Ecto neural progenitor cell (in vitro differentiated cells): Measurements from ENCODE around the gene NAA20.
"Not testable (repeated sequence)": the region's sequence is repeated elsewhere in the genome, so short reads cannot be mapped to it uniquely, and the experiment has no call there.

Source experiments
- DNase-seq: peaks from one replicate; pipeline ENCODE4 v3.0.0-alpha.2; 2018; ENCODE audit warnings: low spot score

NAA20 gene

DNA sequence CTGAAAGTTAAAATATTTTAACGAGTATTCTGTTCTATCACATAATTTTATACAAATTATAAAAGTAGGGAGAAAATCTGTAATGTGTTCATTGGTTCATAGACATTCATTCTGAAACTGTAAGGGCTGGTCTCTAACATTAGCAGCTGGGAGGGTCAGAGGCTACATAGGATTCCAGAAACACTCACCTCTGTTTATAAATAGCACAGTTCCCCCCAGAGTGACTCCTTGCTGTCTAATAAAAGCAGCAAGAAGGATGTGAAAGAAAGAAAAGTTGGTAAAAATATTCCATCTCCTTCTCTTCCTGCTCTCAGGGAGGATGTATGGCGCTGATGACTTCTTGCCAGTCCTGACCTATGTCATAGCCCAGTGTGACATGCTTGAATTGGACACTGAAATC lies 25.3 kb upstream of the NAA20 start:
- no peak for DNase-seq

DNA sequence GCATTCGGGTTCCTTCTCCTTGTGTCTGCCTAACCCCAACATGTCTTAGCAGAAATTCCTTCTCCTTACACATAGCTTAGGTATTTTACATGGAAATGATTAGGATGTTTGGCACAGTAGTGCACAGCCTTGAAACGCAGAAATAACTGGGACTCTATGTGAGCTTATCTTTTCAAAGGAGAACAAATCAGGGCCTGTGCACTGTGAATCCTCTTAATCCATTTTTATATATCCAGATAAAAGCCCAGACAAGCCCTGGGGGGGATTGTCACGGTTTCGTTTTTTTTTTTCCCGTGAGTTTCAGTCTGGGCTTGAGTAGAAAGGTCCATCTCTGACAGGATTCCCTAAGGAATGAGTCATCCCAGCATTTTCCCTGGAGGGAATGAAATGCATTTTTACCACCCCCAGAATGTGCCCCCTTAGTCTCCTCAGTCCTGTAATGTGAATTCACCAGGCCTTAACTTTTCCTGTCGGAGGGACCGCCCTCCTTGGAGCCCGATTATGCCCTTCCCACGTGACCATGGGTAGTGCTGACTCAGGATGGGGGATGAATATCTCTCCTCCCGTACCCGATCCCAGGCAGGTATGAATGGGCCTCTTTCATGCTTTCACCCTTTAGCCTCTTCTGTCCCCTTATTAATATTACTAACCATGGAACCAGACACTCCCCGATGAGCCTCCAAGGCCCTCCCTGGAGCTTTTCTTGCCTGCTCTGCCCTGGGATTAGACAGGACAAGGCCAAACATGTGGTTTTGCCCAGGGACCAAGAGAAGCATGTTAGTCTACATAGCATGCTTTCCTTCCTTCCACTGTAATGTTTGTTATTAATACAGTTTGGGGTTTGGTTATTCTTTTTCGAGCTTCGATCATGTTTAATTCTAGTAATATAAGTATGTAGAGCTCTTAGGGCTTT lies 23.9 kb upstream of the NAA20 start:
- no peak for DNase-seq

DNA sequence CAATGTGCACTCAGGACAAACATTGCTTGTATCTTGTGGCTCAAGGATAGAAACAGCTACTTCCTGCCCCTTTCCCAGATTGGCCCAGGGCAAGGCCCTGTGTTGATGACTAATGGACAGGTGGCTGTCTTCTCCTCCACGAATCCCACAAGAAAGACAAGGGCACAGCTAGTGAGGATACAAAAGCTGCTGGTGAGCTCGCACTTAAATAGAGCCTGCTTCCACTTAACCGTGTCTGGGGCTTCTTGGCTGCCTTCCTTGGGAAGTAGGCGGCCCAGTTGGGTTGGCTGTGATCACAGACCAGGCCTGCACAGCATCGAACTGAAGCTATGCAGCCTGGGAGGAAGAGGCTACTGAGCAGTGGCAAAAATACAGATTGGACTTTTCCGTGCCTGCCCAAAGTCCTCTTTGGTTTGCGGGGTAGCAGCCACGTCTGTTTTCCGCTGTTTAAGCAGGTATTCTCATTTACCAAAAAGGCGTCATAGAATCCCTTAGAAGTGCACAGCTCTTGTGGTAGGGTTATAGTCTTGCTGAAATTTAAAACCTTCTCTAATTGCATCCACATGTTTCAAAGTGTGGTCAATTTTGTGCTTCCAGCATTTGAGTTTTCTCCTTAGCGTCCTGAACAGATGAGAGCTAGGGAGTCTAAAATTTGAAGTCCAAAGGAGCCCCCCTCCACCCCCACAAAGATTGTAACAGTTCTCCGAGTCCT lies 23.0 kb upstream of the NAA20 start:
- no peak for DNase-seq

DNA sequence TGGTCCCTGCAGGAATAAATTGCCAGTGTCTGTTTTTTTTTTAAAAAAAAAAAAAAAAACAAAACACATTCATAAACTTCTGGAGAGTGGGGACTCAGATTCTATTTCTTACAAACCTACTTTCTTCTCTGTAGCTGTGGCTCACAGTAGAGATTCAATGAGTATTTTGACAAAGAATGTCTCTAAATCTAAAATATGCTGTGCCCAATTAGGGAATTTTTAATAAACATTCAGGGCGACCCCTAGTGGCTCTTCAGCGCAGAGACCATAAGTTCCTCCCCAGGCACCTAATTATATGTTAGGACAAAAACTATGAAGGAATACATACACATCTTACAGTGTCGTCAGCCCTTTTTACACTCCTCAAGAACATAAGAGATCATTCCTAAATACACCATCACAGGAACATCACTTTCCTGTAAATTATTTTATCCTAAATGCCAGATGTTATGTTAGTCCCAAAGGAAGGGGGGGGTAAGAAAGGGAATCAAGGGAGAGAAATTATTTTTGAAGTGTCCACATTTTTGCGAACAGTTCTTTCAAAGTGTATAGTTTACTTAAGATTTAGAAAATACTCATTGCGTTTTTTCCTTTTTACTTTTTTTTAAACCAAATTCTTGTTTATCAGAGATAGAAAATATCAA lies 21.8 kb upstream of the NAA20 start:
- no peak for DNase-seq

DNA sequence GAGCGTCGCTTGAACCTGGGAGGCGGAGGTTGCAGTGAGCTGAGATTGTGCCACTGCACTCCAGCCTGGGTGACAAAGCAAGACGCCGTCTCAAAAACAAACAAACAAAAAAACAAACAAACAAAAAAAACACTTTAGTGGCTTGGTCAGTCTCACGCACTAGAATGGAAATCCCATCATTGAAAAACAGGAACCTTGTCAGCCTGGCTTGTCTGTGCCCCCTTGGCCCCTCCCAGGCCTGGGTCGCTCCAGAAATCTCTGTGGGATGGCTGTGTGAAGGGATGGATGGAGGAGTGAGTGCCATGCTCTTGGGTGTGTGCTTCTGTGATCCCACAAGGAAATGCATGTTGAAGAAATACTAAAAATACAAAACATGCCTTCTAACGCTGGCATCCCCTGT lies 20.9 kb upstream of the NAA20 start:
- no peak for DNase-seq

DNA sequence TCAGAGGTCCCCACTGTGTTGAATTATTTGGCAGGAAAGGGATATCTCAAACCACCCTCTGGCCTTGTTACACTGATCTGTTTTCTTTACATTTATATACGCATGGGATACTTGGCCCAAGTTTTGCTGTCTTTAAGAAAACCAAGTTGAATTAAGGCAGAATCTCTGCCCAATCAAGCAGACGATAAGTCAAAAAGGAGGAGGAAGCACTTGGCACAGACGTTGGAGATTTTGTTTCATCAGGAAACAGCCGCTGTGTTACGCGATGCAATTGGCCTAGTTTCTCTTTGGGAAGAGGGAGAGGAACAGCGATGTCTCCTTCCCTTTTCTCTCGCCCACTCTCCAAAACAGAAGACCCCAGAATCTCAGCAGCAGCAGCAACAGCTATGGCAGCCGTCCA lies 20.2 kb upstream of the NAA20 start:
- DNase-seq: no peak

DNA sequence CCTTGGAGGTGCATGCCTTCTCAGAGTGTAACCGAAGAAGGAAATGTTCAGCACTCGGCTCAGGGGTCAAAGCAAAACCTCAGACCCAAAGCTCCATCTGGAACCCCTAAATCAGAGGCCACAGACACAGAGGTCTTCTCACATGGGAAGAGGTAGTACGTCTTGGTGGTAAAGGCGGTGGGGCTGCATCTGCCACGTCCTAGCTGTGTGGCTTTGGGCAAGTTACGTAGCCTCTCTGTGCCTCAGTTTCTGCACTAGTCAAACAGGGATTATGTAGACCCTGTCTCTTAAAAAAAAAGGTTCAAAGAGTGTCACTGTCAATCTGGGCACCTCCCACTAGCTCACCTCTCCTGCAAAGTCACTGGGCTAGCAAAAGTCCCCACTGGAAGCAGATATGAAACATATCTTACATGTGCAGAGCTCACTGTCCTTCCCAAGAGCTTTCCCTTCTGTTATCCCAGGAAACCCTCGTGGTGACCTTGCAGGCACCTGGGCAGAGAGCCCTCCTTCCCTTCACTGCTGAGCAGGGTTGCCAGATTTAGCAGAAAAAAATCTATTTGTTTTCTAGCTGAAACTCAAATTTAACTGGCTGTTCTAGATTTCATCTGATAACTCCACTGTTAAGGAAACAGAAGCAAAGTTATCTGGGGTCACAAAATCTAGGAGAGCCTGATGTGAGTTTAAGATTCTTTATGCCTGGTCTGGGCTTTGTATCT lies 18.0 kb upstream of the NAA20 start:
- DNase-seq: no peak

DNA sequence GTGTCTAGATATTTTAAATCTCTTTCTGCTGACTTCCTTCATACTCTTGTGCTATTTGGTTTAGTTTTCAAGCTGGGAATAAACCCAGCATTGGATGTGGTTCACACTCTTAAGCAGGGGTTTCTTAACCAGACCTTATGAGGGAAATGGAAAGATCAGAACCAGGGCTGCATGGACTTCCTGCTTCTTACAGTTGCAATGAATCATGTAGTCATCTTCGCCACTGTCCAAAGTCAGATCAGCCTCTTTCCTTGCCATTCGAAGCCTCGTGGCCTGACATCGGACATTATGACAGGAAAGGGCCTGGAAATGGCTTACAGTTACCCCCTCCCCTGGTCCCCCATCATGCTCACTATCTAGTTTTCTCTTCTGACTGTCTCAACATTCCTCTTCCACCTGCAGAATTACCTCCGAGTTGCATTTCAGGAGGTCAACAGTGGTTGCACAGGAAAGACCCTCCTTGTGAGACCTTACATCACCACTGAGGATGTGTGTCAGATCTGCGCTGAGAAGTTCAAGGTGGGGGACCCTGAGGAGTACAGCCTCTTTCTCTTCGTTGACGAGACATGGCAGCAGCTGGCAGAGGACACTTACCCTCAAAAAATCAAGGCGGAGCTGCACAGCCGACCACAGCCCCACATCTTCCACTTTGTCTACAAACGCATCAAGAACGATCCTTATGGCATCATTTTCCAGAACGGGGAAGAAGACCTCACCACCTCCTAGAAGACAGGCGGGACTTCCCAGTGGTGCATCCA lies 16.8 kb upstream of the NAA20 start:
- no peak for DNase-seq

DNA sequence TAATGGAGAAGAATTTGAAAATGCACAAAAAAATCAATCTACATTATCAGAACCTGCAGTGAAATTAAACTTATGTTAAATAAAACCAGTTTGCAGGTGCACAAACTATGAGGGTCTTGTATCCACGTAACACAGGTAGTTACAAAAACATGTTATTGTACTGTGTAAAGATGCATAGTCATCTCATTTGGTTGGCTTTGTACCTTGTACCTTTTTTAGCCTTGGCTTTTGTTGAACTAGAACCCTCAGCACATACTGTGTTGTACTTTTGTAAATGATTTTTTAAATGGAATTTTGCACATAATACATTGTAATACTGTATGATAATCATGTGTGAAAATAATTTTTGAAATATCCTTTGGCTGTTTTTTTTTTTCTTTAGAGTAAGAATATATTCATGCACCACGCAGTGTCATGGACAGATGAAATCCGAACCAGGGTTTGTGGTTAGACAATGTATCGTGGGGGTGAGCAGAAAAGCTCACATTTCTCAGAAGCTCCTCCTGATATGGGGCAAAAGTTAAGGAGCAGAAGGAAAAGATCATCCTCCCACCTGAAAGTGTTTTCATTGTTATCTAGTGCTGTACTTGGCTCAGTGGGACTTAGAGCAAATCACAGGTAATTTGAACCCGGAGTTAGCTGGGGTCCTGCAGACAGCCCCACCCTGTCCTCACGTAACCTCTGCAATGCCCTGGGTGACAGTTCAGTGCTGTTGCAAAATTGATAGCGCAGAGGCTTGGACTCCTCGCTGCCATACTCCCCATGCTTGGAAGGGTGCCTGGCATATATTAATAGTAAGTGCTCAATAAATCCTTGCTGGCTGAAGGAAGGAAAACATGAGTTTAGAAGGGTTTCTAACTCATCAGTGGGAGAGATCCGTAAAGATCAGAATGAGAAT lies 14.8 kb upstream of the NAA20 start:
- DNase-seq: no peak

DNA sequence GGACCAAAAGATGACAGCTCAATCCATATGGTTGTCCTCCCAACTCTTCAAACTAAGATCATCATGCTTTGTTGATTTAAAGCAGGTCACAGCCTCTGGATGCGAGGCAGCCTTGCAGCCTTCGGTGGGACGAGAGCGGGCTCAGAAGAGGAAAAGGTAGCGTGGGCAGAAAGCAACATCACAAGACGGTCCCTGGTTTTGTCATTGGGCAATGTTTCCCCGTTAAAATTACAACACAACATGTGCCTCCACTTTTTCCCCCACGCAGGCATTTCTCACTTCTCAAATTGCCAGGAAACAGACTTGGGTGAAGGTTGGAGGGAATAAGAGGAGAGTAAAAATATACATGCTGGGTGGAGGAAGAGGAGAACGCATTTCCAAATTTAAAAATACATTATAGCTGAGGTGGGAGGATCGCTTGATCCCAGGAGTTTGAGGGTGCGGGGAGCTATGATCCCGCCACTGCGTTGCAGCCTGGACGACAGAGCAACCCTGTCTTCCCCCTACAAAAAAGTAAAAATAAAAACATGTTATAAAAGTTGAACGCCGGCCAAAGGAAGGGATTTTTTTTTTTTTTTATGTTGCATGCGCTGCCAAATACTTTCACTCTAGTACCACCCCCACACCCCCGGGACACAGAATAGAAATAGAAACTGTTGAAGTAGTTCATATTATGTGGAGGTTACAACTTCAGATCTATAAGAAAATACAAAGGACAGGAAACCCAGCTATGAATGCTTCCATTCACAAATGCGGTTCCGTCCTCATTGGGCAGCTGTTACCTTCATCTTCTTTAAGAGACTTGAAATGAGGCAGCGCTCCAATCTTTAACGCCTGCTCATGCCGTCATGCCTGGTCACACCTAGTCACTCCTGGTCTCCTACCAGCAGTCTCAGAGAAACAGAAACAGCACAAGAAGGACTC lies 13.9 kb upstream of the NAA20 start:
- DNase-seq: no peak

DNA sequence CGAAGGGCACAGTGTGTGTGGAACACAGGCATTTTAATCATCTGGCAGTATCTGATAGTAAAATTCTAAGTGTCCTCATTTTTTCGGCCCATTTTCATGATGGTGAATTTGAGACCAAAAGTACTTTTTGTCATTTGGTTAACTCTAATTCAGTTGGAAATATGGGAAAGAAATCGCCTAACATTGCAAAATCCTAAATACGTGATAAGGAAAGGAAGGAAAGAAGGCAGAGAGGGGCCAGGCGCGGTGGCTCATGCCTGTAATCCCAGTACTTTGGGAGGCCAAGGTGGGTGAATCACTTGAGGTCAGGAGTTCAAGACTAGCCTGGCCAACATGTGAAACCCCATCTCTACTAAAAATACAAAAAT lies 13.2 kb upstream of the NAA20 start:
- DNase-seq: not testable (repeated sequence)

DNA sequence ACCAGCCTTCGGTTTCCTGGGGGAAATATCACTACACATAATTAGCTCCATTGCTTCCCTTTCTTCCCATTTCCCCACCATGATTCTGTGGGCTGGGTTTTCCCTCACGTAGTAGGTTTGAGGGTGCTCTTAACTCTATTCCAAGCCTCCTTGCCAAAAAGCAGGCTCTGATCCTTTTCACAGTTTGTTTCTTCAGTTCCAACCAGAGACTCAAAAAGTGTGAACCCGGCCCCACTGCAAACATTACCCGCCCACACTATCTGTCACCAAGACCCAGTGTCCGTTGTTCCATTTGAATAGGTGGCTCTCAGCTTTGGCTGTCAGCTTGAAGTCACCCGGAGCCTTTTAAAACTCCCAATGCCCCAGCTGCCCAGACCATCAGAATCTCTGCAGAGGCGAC lies 11.8 kb upstream of the NAA20 start:
- no peak for DNase-seq

DNA sequence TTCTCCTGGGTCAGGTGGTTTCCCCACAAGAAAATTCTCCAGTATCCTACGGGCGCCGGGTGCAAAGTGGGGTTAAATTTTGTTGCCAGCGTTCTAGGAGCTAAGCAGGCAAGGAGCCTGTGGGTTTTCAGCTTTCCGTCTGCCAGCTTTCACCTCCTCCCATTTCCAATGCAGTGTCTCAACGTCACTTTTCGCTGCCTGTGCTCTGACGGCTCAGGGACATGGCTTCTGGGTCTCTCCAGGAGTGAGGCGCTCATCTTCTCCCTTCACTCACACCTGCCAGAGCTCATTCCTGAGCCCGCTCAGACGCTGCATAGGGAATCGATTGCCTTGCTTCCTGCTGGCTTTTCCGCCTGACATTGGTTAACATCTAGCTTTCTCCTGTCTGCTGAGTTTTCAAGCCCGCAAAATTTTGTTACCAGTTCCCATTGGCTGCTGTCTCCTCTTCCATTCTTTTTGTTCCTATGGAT lies 7.3 kb upstream of the NAA20 start:
- DNase-seq: no peak

DNA sequence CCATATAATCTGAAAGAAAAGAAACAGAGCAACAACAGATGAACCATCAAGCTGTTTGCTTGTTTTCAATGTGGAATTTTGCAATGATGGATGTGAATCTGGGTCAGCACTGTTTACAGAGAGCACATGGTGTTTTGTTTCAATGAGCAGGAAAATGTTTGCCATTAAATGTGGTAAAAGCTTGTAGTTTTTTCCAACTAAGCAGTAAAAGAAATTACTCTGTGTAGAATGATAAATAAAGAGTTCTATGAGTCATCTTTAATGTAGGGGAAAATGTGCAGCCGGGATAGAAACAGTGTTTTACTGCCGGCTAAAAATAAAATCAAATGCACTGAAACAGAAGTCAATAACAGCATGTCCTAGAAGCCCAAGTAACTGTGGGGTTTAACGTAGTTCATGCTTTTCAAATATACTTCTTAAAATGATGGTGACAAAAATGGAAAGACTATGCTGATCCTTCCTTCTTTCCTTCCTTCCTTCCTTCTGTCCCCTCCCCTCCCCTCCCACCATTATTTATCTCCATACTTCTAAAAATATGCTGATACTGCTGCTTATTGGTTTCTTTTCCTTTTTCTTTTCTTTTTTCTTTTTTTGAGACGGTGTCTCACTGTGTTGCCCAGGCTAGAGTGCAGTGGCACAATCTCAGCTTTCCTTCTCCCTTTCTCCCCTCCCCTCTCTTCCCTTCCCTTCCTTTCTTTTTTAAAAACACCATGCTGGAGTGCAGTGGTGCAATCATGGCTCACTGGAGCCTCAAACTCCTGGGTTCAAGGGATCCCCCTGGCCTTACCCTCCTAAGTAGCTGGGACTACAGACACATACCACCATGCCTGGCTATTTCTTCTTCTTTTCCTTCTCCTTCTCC lies 6.3 kb upstream of the NAA20 start:
- DNase-seq: no peak

DNA sequence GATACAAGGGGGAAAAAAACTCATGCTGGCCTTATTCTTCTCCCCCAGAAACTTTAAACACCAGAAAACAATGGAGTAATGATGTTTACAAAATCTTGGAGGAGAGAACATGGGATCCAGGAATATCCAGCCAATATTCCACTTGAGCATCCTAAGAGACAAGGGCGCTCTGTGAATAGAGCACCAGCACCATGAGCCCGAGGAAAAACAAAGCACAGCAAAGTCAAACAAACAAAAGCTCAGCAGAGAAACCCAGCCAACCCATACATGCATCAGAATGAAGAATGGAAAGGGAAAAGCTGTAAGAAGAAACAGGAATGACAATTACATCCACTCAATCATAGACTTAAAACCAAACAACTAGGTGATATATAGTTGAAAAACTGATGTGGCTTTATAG lies 4.6 kb upstream of the NAA20 start:
- no peak for DNase-seq

DNA sequence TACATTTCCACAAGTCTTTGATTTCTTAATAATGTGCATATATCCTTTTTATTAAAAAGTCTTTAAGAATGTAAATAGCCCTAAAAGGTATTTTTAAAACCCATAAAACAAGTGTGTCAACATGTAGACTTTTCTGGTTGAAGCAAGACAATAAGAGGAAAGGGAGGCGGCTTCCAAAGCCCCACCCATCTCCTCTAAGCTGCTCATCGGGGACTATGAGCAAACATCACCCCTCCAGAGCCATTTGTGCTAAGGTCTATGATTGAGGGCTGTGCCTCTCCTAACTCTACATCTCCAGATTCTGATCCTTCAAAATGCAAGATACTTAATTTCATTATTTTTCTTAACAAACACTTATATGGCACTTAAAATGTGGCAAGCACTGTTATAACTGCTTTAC lies 2.5 kb upstream of the NAA20 start:
- no peak for DNase-seq

DNA sequence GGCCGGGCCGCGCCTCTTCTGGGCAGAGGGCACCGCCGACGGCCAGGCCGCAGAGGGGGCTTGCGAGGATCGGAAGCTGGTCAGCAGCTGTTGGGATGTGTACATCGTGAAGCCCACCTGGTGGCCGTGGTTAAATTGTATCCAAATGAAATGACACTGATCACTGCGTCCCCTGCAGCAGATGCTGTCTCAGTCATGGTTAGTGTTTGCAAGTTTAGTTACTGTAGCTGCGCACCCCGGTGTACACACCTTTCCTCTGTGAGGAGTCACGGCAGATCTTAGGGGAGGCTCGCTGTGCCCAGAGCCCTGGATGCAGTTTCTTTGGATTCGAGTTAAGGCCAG lies 653 bp downstream of the NAA20 start:
- DNase-seq: no peak

DNA sequence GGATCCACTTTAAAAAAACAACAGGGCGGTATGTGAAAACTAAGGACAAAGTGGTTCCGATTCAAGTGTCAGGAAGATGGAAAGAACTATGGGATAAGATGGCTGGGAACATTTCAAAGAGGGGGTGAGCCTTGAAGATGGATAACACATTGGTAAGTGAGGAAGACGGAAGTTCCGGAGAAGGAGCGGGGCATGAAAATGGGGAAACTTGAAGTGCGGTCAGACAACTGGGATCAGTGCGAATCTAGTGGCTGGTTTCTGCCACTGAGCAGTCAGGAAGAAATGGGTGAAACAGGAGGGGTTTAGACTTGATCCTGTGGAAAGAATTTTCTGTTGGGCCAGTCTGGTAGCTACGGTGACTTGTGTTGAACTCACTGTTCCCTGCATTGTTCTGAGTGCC lies 1.2 kb downstream of the NAA20 start:
- DNase-seq: no peak

DNA sequence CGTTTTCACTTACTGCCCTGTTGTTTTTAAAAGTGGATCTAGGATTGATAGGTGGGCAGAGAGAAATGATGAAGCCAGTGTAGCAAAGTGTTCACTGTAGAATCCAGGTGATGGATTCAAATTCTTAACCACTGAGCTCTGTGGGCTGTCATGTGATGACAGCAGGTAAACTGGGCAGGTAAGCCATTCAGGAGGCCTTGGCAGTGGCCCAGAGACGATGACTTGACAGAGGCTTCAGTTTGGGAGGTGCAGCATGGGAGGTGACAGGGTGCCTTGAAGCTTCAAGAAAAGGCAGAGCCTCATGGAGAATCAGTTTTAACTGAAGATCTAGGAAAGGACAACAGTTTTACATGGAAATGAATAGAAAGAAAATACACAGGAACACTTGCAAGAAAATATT lies 2.0 kb downstream of the NAA20 start:
- no peak for DNase-seq
